Mesenchymal stem cell (in vitro differentiated cells and primary cell): ENCODE results near the gene RPA3.

ENCODE experiments used
- DNase-seq: peaks from one replicate; pipeline ENCODE4 v3.0.0-alpha.2; 2013
- H2AFZ ChIP-seq: one replicate; pipeline ENCODE4 v1.6.1; 2013; ENCODE audit warnings: low read depth, mild to moderate bottlenecking, control low read depth, inconsistent platforms, low read length, moderate library complexity
- H2AK5ac ChIP-seq: 2 replicates; pipeline ENCODE4 v1.6.1; 2013; ENCODE audit warnings: low read length, moderate library complexity, mild to moderate bottlenecking, inconsistent platforms; ENCODE audit not compliant: severe bottlenecking
- H2BK120ac ChIP-seq: one replicate; pipeline ENCODE4 v1.6.1; 2013; ENCODE audit warnings: low read depth, mild to moderate bottlenecking, inconsistent platforms, low read length, moderate library complexity
- H2BK12ac ChIP-seq, 2 experiments: one replicate each; pipeline ENCODE4 v1.6.1; 2013; ENCODE audit warnings: inconsistent platforms in 2 of 2, low read length in 2 of 2, mild to moderate bottlenecking in 2 of 2, moderate library complexity in 2 of 2, control low read depth in 1 of 2
- H2BK15ac ChIP-seq: one replicate; pipeline ENCODE4 v1.6.1; 2013; ENCODE audit warnings: mild to moderate bottlenecking, low read depth, inconsistent platforms; ENCODE audit not compliant: poor library complexity, severe bottlenecking
- H2BK5ac ChIP-seq: 2 replicates; pipeline ENCODE4 v1.6.1; 2013; ENCODE audit warnings: low read depth, mild to moderate bottlenecking, low read length, control low read depth, inconsistent platforms; ENCODE audit not compliant: poor library complexity, severe bottlenecking
- H3K14ac ChIP-seq, 2 experiments: one replicate each; pipeline ENCODE4 v1.6.1; 2013; ENCODE audit warnings: inconsistent platforms in 2 of 2, low read length in 2 of 2, control low read depth in 1 of 2, mild to moderate bottlenecking in 1 of 2, moderate library complexity in 1 of 2
- H3K18ac ChIP-seq, 2 experiments: one replicate each; pipeline ENCODE4 v1.6.1; 2013; ENCODE audit warnings: inconsistent platforms in 2 of 2, low read length in 2 of 2, control low read depth in 1 of 2, low read depth in 1 of 2, mild to moderate bottlenecking in 1 of 2
- H3K23ac ChIP-seq, 2 experiments: one replicate each; pipeline ENCODE4 v1.6.1; 2013; ENCODE audit warnings: inconsistent platforms in 2 of 2, low read length in 2 of 2, mild to moderate bottlenecking in 2 of 2, moderate library complexity in 2 of 2, control low read depth in 1 of 2
- H3K27ac ChIP-seq: 2 replicates; pipeline ENCODE4 v1.5.1; 2013; ENCODE audit warnings: mild to moderate bottlenecking, moderate library complexity, low read length, control low read depth, inconsistent platforms; ENCODE audit not compliant: poor library complexity, severe bottlenecking
- H3K27me3 ChIP-seq, 2 experiments: 2 replicates each; pipeline versions ENCODE4 v1.6.1 to v1.7.0; 2013; ENCODE audit warnings: low read length in 2 of 2, mild to moderate bottlenecking in 2 of 2, moderate library complexity in 2 of 2, control low read depth in 1 of 2, inconsistent platforms in 1 of 2; ENCODE audit not compliant: control insufficient read depth in 1 of 2, insufficient read depth in 1 of 2
- H3K36me3 ChIP-seq, 2 experiments: 2 replicates each; pipeline versions ENCODE4 v1.6.1 to v1.7.0; 2013; ENCODE audit warnings: low read length in 2 of 2, control low read depth in 1 of 2, inconsistent platforms in 1 of 2, low read depth in 1 of 2, mild to moderate bottlenecking in 1 of 2; ENCODE audit not compliant: insufficient read depth in 2 of 2, control insufficient read depth in 1 of 2
- H3K4ac ChIP-seq, 2 experiments: one replicate each; pipeline ENCODE4 v1.6.1; 2013; ENCODE audit warnings: inconsistent platforms in 2 of 2, low read length in 2 of 2, mild to moderate bottlenecking in 2 of 2, moderate library complexity in 2 of 2, control low read depth in 1 of 2, low read depth in 1 of 2
- H3K4me1 ChIP-seq: 2 replicates; pipeline ENCODE4 v1.6.1; 2013; ENCODE audit warnings: low read depth, low read length, control low read depth; ENCODE audit not compliant: control insufficient read depth, insufficient read depth
- H3K4me2 ChIP-seq: 2 replicates; pipeline ENCODE4 v1.6.1; 2013; ENCODE audit warnings: low read length, mild to moderate bottlenecking, inconsistent platforms; ENCODE audit not compliant: poor library complexity, severe bottlenecking
- H3K4me3 ChIP-seq, 2 experiments: 2 replicates each; pipeline versions ENCODE4 v1.5.1 to v1.7.0; 2013; ENCODE audit warnings: low read length in 2 of 2, mild to moderate bottlenecking in 2 of 2, control low read depth in 1 of 2, low read depth in 1 of 2; ENCODE audit not compliant: insufficient read depth in 1 of 2
- H3K79me1 ChIP-seq: replicated peaks from 2 replicates; pipeline ENCODE4 v1.6.1; 2013; ENCODE audit warnings: mild to moderate bottlenecking, control low read depth, low read length, inconsistent platforms; ENCODE audit not compliant: poor library complexity, severe bottlenecking
- H3K9ac ChIP-seq: 2 replicates; pipeline ENCODE4 v1.7.0; 2013; ENCODE audit warnings: mild to moderate bottlenecking, low read length, moderate library complexity
- H3K9me3 ChIP-seq: 2 replicates; pipeline ENCODE4 v1.7.0; 2013; ENCODE audit warnings: mild to moderate bottlenecking, low read length; ENCODE audit not compliant: control insufficient read depth
- H4K8ac ChIP-seq: one replicate; pipeline ENCODE4 v1.6.1; 2013; ENCODE audit warnings: inconsistent platforms, mild to moderate bottlenecking, low read length, moderate library complexity
- H4K91ac ChIP-seq: one replicate; pipeline ENCODE4 v1.6.1; 2013; ENCODE audit warnings: mild to moderate bottlenecking, low read length, inconsistent platforms
- WGBS: methylation state at CpG from one replicate; pipeline ENCODE4 v1.1.7; 2013; ENCODE audit warnings: mixed read lengths; 5-methylcytosine and 5-hydroxymethylcytosine counted together

The RPA3 gene

DNA sequence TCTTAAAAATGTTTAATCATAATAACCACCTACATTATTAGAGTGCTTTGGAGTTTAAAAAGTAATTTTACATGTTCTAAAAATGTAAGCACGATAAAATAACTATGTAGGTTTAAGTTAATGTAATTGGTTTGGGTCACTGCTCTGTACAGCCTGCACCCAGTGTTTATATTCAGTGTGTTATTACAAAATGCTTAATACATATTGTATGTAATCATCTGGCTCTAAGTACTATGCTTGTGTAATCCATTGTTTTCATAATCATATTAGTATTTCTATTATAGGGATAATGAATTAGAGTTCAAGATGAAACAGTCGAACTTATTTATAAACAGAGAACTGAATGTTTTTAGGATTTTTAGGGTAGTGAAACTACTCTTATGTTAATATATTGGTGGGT is 13.1 kb downstream of the RPA3 start:
- Histone ChIP-seq H3K18ac (no peak overlapping the region), H2AK5ac (no peak overlapping the region), H3K9me3 (no peaks in the 10 kb centered on the region), H2BK5ac (no peak overlapping the region), H3K36me3 (no peaks in the 10 kb centered on the region), H4K8ac (no peak overlapping the region), H3K4me2 (no peak overlapping the region), H3K9ac (no peak overlapping the region), H3K79me1 (peaks cover 3% of the 10 kb centered on the region), H3K27me3 (no peaks in the 10 kb centered on the region), H3K27ac (no peak overlapping the region), H4K91ac (no peak overlapping the region), H3K4ac (no peak overlapping the region), H3K23ac (no peak overlapping the region), H2BK120ac (no peak overlapping the region), H3K4me1 (no peaks in the 10 kb centered on the region), H3K14ac (no peak overlapping the region), H2BK15ac (no peak overlapping the region), H2BK12ac (no peak overlapping the region), H3K4me3 (no peak overlapping the region), H2AFZ (no peak overlapping the region)
- DNase-seq, result no peak
- no CpG with 5 or more reads among the region's 2 CpGs for WGBS

DNA sequence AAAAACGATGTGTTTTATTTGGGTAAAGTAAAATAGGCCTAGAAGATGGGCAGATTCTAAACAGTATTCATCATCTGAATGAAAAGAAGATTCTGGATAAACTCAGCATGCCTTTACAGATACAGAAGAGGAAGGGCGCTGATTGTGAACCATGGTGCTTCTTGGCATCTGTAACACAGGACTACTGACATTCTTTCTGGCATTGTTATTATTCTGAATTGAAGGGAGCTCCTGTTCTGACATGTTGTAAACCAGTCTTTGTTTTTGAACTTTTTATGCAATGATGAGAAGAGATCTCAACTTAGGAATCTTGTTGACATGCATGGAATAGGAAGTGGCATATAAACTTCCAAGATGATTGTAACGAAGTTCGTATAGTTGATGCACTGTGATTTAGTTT is 13.5 kb downstream of the RPA3 start:
- no peak overlapping the region for H2BK15ac ChIP-seq
- H3K4me2 ChIP-seq, result no peak overlapping the region
- H3K18ac ChIP-seq, result no peak overlapping the region
- H3K9ac ChIP-seq, result no peak overlapping the region
- H2BK5ac ChIP-seq, result no peak overlapping the region
- H3K27me3 ChIP-seq, result no peaks in the 10 kb centered on the region
- no peaks in the 10 kb centered on the region for H3K36me3 ChIP-seq
- no peak overlapping the region for H2BK12ac ChIP-seq
- no peak overlapping the region for H3K4ac ChIP-seq
- no peak overlapping the region for H3K23ac ChIP-seq
- peaks cover 3% of the 10 kb centered on the region for H3K79me1 ChIP-seq
- no peak overlapping the region for H4K8ac ChIP-seq
- no peak overlapping the region for H2BK120ac ChIP-seq
- H2AFZ ChIP-seq, result no peak overlapping the region
- H3K4me1 ChIP-seq, result no peaks in the 10 kb centered on the region
- H3K4me3 ChIP-seq, result no peak overlapping the region
- no peak overlapping the region for H2AK5ac ChIP-seq
- no peak for DNase-seq
- no peak overlapping the region for H3K14ac ChIP-seq
- no peak overlapping the region for H3K27ac ChIP-seq
- no peak overlapping the region for H4K91ac ChIP-seq
- H3K9me3 ChIP-seq, result no peaks in the 10 kb centered on the region
- WGBS, result 90% methylated on average over 2 of the region's 4 CpGs

DNA sequence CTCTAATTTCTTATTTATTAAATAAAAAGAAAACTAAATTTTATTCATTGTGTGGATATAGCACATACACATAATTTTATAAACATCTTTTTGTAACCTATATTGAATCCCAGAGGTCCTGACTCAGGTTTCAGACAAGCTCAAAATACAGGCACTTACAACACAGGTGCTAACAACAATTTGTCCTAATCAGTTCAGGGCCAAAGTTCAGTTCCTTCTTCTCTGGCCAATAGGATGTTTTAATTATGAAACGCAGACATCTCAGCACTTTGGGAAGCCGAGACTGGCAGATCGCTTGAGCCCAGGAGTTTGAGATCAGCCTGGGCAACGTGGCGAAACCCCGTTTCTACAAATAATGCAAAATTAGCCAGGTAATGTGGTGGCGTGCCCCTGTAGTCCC is 15.0 kb downstream of the RPA3 start:
- H3K9ac ChIP-seq, result peak overlapping the region; percentile 60
- no peaks in the 10 kb centered on the region for H3K27me3 ChIP-seq
- no peak overlapping the region for H2BK5ac ChIP-seq
- H3K4me1 ChIP-seq, result peaks cover 3% of the 10 kb centered on the region
- H3K36me3 ChIP-seq, result no peaks in the 10 kb centered on the region
- 97% methylated on average over 7 of the region's 7 CpGs for WGBS
- H4K8ac ChIP-seq, result no peak overlapping the region
- no peak overlapping the region for H3K4ac ChIP-seq
- H4K91ac ChIP-seq, result no peak overlapping the region
- no peak overlapping the region for H3K18ac ChIP-seq
- no peak overlapping the region for H3K14ac ChIP-seq
- no peak overlapping the region for H3K27ac ChIP-seq
- H2AK5ac ChIP-seq, result no peak overlapping the region
- no peak overlapping the region for H3K23ac ChIP-seq
- H2BK15ac ChIP-seq, result no peak overlapping the region
- no peak overlapping the region for H3K4me2 ChIP-seq
- H3K9me3 ChIP-seq, result no peaks in the 10 kb centered on the region
- no peak overlapping the region for H2AFZ ChIP-seq
- H3K79me1 ChIP-seq, result peaks cover 8% of the 10 kb centered on the region
- H3K4me3 ChIP-seq, result no peak overlapping the region
- H2BK12ac ChIP-seq, result no peak overlapping the region
- DNase-seq, result no peak
- no peak overlapping the region for H2BK120ac ChIP-seq

DNA sequence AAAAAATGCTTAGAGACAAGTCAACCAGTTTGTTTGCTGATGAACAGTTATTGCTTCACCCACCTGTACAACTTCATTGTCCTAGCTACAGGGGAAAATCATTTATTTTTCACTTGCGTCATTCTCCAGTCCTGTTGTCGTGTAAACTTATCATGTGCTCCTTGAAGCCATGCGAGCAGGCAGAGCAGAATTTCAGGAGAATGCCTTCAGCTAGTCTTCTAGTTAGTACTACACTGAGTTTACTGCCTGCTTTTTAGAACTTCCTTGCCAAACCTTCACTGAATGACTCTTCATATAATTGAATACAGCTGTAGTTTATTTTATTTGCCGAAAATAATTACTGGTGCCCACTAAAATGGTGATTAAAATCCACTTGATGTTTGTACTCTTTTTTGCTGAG is 15.6 kb downstream of the RPA3 start:
- no peaks in the 10 kb centered on the region for H3K27me3 ChIP-seq
- no peak overlapping the region for H3K27ac ChIP-seq
- 93% methylated on average over 4 of the region's 4 CpGs for WGBS
- H2BK12ac ChIP-seq, result no peak overlapping the region
- no peak overlapping the region for H2AFZ ChIP-seq
- H2BK5ac ChIP-seq, result no peak overlapping the region
- no peak for DNase-seq
- no peak overlapping the region for H4K8ac ChIP-seq
- no peak overlapping the region for H3K4ac ChIP-seq
- H3K4me1 ChIP-seq, result peaks cover 3% of the 10 kb centered on the region
- H3K79me1 ChIP-seq, result peaks cover 8% of the 10 kb centered on the region
- H3K36me3 ChIP-seq, result no peaks in the 10 kb centered on the region
- peak overlapping the region; percentile 60 for H3K9ac ChIP-seq
- H3K14ac ChIP-seq, result no peak overlapping the region
- no peak overlapping the region for H2BK120ac ChIP-seq
- peak overlapping the region in 1 of 2 experiments; percentile 26 for H3K4me3 ChIP-seq
- H3K4me2 ChIP-seq, result no peak overlapping the region
- no peak overlapping the region for H4K91ac ChIP-seq
- H2BK15ac ChIP-seq, result no peak overlapping the region
- H2AK5ac ChIP-seq, result no peak overlapping the region
- H3K9me3 ChIP-seq, result no peaks in the 10 kb centered on the region
- no peak overlapping the region for H3K18ac ChIP-seq
- H3K23ac ChIP-seq, result no peak overlapping the region
